Neural cell (in vitro differentiated cells): ENCODE measurements around the gene ZBTB7C. TPM values are rescaled to one million over a fixed set of nuclear protein-coding genes. Genes with fewer than 3 reads are reported as not detected.

ENCODE experiments used
- H2AFZ ChIP-seq: fragments of 200-600, 300-800 bp; sonication (generic), shearing (Covaris generic); 2 replicates; pipeline ENCODE4 v1.6.0; 2014; ENCODE audit warnings: low read depth, mild to moderate bottlenecking, antibody characterized with exemption, low read length, moderate library complexity
- H3F3A ChIP-seq: fragments of 200-600 bp; shearing (Covaris generic); 2 replicates; pipeline ENCODE4 v1.6.1; 2016; ENCODE audit warnings: mild to moderate bottlenecking, moderate library complexity, mixed read lengths, antibody characterized with exemption, low read length; ENCODE audit not compliant: insufficient read depth, poor library complexity, severe bottlenecking
- H3K27ac ChIP-seq: fragments of 200-600, 300-800 bp; sonication (generic), shearing (Covaris generic); 2 replicates; pipeline ENCODE4 v1.5.1; 2014; ENCODE audit warnings: mild to moderate bottlenecking, low read length, moderate library complexity
- H3K27me3 ChIP-seq: fragments of 300-800, 200-600 bp; sonication (generic), shearing (Covaris generic); 2 replicates; pipeline ENCODE4 v1.6.0; 2014; ENCODE audit warnings: mild to moderate bottlenecking, low read depth, low read length, moderate library complexity; ENCODE audit not compliant: insufficient read depth
- H3K36me3 ChIP-seq: fragments of 300-800, 200-600 bp; sonication (generic), shearing (Covaris generic); 2 replicates; pipeline ENCODE4 v1.5.1; 2014; ENCODE audit warnings: mild to moderate bottlenecking, antibody characterized with exemption, low read length, moderate library complexity; ENCODE audit not compliant: insufficient read depth
- H3K4me2 ChIP-seq: fragments of 300-800, 200-600 bp; sonication (generic), shearing (Covaris generic); 2 replicates; pipeline ENCODE4 v1.6.0; 2014; ENCODE audit warnings: mild to moderate bottlenecking, low read length
- H3K4me3 ChIP-seq: fragments of 300-800, 200-600 bp; sonication (generic), shearing (Covaris generic); 2 replicates; pipeline ENCODE4 v1.5.1; 2014; ENCODE audit warnings: mild to moderate bottlenecking, low read length, moderate library complexity
- H3K79me2 ChIP-seq: fragments of 200-600 bp; shearing (Covaris generic); replicated peaks from 2 replicates; pipeline ENCODE4 v1.6.0; 2014; ENCODE audit warnings: mild to moderate bottlenecking, low read length, moderate library complexity; ENCODE audit not compliant: insufficient read depth
- H3K9ac ChIP-seq: fragments of 300-800, 200-600 bp; sonication (generic), shearing (Covaris generic); 2 replicates; pipeline ENCODE4 v1.6.1; 2016; ENCODE audit warnings: mild to moderate bottlenecking, low read length, mixed read lengths
- H3K9me2 ChIP-seq: fragments of 200-600 bp; shearing (Covaris generic); 2 replicates; pipeline ENCODE4 v1.6.1; 2016; ENCODE audit warnings: mild to moderate bottlenecking, low read length, mixed read lengths; ENCODE audit not compliant: insufficient read depth
- H3K9me3 ChIP-seq: fragments of 200-600, 300-800 bp; sonication (generic), shearing (Covaris generic); 2 replicates; pipeline ENCODE4 v1.6.1; 2016; ENCODE audit warnings: mild to moderate bottlenecking, mixed run types, low read length, moderate library complexity, mixed read lengths
- H4K20me1 ChIP-seq: fragments of 200-600 bp; shearing (Covaris generic); 2 replicates; pipeline ENCODE4 v1.6.1; 2016; ENCODE audit warnings: mild to moderate bottlenecking, mixed run types; ENCODE audit not compliant: insufficient read depth
- CTCF ChIP-seq: fragments of 450-650 bp; IDR thresholded peaks from 2 replicates; pipeline ENCODE4 v1.5.1; 2014; ENCODE audit warnings: antibody characterized with exemption, mild to moderate bottlenecking, moderate library complexity; ENCODE audit not compliant: poor library complexity, severe bottlenecking
- EP300 ChIP-seq: fragments of 450-650 bp; conservative IDR thresholded peaks from 2 replicates; pipeline ENCODE4 v1.6.1; 2014; ENCODE audit warnings: antibody characterized with exemption, mild to moderate bottlenecking, moderate library complexity; ENCODE audit not compliant: poor library complexity, severe bottlenecking
- EZH2 ChIP-seq: fragments of 200-600, 300-800 bp; shearing (Covaris generic), sonication (generic); IDR thresholded peaks from 2 replicates; pipeline ENCODE4 v1.6.1; 2014; ENCODE audit warnings: antibody characterized with exemption, low read length, borderline replicate concordance, mild to moderate bottlenecking; ENCODE audit not compliant: insufficient read depth, poor library complexity, severe bottlenecking
- MXI1 ChIP-seq: fragments of 450-650 bp; conservative IDR thresholded peaks from 2 replicates; pipeline ENCODE4 v1.6.1; 2014; ENCODE audit warnings: antibody characterized with exemption, mild to moderate bottlenecking; ENCODE audit not compliant: poor library complexity, severe bottlenecking
- POLR2AphosphoS5 ChIP-seq: IDR thresholded peaks from 2 replicates; pipeline ENCODE4 v1.6.1; 2012
- RAD21 ChIP-seq: fragments of 450-650 bp; conservative IDR thresholded peaks from 2 replicates; pipeline ENCODE4 v1.6.1; 2014; ENCODE audit warnings: antibody characterized with exemption, mild to moderate bottlenecking, moderate library complexity
- REST ChIP-seq: IDR thresholded peaks from 2 replicates; pipeline ENCODE4 v1.6.1; 2012; ENCODE audit warnings: borderline replicate concordance
- SMC3 ChIP-seq: fragments of 450-650 bp; conservative IDR thresholded peaks from 2 replicates; pipeline ENCODE4 v1.6.1; 2014; ENCODE audit warnings: antibody characterized with exemption, mild to moderate bottlenecking, moderate library complexity; ENCODE audit not compliant: poor library complexity
- TAF1 ChIP-seq: IDR thresholded peaks from 2 replicates; pipeline ENCODE4 v1.6.1; 2012; ENCODE audit warnings: low read depth
- polyA plus RNA-seq: library from polyadenylated mRNA; depleted of rRNA; stranded (reverse); fragments of >200 nt; gene quantifications from 2 replicates; pipeline ENCODE4 v1.2.3, GENCODE V29; 2014

The ZBTB7C gene
- polyA plus RNA-seq, 1 donor from 2014 or later, result 2.4 TPM

GRCh38 chr18:48445540-48445939 lies 36.4 kb upstream of the ZBTB7C start:
- H4K20me1 ChIP-seq, result no peaks in the 10 kb centered on the region
- no peaks in the 10 kb centered on the region for H3K9me2 ChIP-seq
- no peak overlapping the region for H2AFZ ChIP-seq
- H3K27me3 ChIP-seq, result no peaks in the 10 kb centered on the region
- no peaks in the 10 kb centered on the region for H3K9me3 ChIP-seq
- no peaks in the 10 kb centered on the region for H3K36me3 ChIP-seq
- no peak overlapping the region for H3K4me2 ChIP-seq
- TF ChIP-seq EZH2 (no peak), SMC3 (peak; percentile 58), EP300 (no peak), POLR2AphosphoS5 (no peak), CTCF (peak; percentile 70)
- H3K9ac ChIP-seq, result no peak overlapping the region
- H3K27ac ChIP-seq, result no peak overlapping the region
- no peak overlapping the region for H3K4me3 ChIP-seq
- H3K79me2 ChIP-seq, result no peaks in the 10 kb centered on the region
- no peaks in the 10 kb centered on the region for H3F3A ChIP-seq

- H4K20me1 ChIP-seq, result no peaks in the 10 kb centered on the region
- no peaks in the 10 kb centered on the region for H3K27me3 ChIP-seq
- no peak overlapping the region for H3K4me3 ChIP-seq
- H3K9ac ChIP-seq, result no peak overlapping the region
- no peaks in the 10 kb centered on the region for H3K9me3 ChIP-seq
- H2AFZ ChIP-seq, result no peak overlapping the region
- H3K9me2 ChIP-seq, result no peaks in the 10 kb centered on the region
- no peak overlapping the region for H3K27ac ChIP-seq
- TF ChIP-seq POLR2AphosphoS5 (no peak), TAF1 (no peak), EP300 (no peak), MXI1 (no peak), CTCF (no peak), REST (no peak), SMC3 (no peak), EZH2 (no peak), RAD21 (no peak)
- H3K36me3 ChIP-seq, result no peaks in the 10 kb centered on the region
- H3K79me2 ChIP-seq, result no peaks in the 10 kb centered on the region
- H3F3A ChIP-seq, result no peaks in the 10 kb centered on the region
- H3K4me2 ChIP-seq, result no peak overlapping the region
Observed at GRCh38 chr18:48442761-48443160, 33.6 kb upstream of the ZBTB7C start.
